Activated CD4-positive, alpha-beta T cell treated with anti-CD3 and anti-CD28 coated beads, Interleukin-2, amount 50 U/mL, for 16 hours (primary cell): Measurements from ENCODE around the gene MYBL2.

Experiments
- DNase-seq: peaks from one replicate; pipeline ENCODE4 v3.0.0-alpha.2; 2020

The MYBL2 gene

DNA sequence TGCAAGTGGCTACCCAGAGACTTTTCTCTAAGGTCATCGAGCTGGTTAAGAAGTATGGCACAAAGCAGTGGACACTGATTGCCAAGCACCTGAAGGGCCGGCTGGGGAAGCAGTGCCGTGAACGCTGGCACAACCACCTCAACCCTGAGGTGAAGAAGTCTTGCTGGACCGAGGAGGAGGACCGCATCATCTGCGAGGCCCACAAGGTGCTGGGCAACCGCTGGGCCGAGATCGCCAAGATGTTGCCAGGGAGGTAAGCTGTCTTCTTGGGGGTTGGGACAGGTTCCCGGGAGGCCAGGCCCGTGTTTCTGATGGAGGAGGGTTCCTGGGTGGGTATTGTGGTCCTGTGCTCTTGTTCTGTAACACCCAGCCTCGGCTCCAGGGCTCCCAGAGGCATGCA is 19.9 kb downstream of the MYBL2 start:
- DNase-seq = no peak

DNA sequence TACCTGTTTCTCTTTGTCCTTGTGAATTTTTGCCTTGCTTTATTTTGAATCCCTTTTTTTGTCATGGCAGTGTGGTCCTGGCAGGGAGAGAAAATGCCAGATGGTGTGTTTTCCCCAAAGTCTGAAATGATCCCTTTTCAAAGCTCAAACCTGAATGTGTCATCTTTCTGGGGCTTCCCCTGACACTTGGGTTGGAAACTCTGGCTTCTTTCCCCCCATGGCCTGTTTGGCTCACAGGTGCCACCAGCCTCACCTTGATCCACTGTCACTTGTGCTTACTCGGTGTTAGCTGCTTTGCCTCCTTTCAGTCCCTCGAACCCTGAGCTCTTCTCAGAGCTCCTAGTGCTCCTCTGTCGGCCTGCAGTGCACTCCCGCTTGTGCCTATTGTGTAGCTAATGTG is 22.3 kb downstream of the MYBL2 start:
- no peak for DNase-seq

DNA sequence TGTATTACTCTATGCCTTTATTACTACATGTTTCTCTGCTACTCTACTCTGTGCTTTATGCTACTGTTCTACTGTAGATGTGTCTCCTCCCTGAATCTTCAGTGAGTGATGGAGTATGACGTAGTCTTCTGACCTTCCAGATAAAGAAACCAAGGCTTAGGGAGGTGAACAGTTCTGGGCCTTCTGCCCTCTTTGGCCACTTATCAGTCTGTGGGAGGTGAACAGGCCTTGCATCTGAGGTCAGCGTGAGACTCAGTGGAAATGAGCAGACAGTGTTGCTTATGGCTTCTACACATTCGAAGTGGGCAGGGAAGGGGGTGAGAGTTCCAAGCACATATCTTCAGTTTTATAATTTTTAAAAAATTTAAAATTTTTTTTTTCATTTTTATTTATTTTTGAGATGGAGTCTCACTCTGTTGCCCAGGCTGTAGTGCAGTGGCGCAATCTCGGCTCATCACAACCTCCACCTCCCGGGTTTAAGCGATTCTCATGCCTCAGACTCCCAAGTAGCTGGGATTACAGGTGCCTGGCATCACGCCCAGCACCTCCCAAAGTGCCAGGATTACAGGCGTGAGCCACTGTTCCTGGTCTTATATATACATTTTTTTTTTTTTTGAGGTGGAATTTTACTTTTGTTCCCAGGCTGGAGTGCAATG is 24.2 kb downstream of the MYBL2 start:
- DNase-seq = no peak

DNA sequence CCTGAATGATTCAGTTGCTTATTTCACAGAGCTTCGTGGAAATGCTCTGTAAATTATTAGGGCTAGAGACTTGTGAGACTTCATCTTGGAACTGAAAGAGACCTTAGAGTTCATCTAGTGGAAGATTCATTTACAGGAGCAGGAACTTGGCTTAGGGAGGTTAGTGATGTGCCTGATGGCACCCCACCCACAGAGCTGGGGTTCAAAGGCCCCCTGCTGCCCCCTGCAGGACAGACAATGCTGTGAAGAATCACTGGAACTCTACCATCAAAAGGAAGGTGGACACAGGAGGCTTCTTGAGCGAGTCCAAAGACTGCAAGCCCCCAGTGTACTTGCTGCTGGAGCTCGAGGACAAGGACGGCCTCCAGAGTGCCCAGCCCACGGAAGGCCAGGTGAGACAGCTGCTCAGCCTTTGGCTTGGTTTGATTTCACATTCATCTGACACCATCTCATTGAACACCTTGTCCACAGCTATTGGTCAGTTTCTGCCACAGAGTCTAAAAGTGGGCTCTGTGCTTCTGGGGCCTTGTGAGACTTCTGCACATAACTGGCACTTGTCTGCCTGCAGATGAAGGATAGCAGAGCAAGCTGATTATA is 25.1 kb downstream of the MYBL2 start:
- peak; percentile 52 for DNase-seq

DNA sequence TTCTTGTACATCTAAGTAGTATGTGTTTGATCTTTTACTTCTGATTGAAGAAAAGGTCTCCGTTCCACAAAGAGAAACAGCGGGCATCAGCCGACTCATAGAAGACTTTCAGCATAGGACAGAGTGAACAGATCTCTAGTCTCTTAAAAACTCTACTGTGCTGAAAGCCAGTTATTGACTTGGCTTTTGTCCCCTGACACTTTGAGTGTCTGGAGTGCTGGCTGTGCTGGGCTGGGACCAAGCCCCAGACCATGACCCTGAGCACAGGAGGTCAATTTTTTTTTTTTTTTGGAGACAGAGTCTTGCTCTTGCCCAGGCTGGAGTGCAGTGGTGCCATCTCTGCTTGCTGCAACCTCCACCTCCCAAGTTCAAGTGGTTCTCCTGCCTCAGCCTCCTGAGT is 27.8 kb downstream of the MYBL2 start:
- DNase-seq = no peak

DNA sequence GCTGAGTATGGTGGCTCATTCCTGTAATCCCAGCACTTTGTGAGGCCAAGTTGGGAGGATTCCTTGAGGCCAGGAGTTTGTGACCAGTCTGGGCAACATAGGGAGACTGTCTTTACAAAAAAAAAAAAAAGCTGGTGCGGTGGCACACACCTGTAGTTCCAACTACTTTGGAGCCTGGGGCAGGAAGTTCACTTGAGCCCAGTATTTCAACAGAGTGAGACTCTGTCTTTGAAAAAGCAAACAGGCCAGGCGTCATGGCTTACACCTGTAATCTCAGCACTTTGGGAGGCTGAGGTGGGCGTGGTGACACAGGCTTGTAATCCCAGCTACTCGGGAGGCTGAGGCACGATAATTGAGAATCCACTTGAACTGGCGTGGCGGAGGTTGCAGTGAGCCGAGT is 28.7 kb downstream of the MYBL2 start:
- DNase-seq = no peak

DNA sequence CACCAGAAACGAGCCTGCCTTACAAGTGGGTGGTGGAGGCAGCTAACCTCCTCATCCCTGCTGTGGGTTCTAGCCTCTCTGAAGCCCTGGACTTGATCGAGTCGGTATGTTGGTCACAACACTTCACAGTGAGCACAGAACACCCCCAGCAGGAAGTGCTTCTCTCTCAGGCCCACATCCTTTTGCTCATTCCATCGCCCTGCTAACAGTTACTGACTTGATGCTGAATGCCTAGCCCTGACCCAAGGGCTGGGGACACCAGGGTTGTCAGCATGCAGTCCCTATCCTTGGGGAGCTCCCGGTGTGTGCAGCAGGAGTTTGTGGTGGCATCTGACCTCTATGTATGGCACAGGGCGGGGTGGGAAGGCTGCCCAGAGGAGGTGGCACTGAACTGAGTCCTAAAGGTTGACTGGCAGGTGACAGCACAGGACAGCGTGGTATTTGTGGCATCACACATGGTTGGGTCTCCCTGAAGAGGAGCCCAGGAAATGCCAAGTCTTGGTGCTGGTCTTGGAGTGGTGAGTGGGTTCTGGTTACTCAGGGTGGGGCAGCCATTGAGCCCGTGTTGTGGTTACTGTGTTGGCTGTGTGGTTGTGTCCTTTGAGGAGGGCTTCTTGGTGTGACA is 33.1 kb downstream of the MYBL2 start:
- no peak for DNase-seq

DNA sequence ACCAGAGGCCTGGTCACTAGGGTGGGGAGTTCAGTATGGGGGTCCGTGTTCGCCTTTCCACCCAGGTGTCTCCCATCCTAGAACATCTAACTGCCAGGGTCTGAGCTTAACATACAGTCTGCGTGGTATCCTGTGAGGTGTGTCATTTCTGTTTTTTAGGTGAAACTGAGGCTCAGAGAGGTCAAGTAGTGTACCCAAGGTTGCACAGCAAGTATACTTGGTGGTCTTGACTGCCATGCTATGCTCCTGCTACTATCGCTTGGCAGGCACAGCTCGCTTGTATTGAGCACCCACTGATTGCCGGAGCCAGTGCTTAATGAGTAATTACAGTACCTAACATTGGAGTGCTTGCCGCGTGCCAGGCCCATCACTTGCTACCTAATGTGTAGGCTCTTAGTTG is 33.7 kb downstream of the MYBL2 start:
- no peak for DNase-seq

DNA sequence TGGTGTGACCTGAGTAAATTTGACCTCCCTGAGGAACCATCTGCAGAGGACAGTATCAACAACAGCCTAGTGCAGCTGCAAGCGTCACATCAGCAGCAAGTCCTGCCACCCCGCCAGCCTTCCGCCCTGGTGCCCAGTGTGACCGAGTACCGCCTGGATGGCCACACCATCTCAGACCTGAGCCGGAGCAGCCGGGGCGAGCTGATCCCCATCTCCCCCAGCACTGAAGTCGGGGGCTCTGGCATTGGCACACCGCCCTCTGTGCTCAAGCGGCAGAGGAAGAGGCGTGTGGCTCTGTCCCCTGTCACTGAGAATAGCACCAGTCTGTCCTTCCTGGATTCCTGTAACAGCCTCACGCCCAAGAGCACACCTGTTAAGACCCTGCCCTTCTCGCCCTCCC is 35.6 kb downstream of the MYBL2 start:
- DNase-seq = no peak

DNA sequence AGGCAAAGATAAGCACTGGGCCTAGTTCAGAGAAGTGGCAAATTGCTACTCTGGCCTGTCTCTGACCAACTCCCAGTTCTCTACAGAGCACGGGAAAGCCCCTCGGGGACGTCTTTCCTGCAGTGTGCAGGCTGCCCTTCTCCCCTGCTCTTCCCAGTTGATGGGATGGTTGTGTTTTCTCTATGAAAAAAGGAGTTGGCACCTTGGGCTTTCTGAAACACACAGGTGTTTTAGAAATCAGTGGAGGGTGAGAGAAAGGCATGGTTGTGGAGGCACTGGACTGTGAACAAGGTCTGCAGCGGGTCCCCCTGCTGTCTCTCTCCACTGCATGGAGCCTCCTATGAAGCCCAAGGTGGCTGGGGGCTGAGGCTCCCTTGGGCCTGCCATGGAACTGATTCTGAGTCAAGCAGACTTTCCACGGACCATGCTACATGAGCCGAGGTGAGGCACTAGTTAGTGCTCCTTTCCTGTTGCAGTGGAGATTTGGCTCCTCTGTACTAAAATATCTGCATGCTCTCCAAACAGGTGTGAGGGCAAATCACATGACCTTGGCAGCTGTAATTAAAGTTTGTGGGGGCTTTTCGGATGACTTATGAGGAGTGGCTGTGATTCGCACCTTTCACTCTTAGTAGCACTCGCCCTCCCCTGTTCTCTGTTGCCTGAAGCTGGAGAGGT is 43.6 kb downstream of the MYBL2 start:
- no peak for DNase-seq

DNA sequence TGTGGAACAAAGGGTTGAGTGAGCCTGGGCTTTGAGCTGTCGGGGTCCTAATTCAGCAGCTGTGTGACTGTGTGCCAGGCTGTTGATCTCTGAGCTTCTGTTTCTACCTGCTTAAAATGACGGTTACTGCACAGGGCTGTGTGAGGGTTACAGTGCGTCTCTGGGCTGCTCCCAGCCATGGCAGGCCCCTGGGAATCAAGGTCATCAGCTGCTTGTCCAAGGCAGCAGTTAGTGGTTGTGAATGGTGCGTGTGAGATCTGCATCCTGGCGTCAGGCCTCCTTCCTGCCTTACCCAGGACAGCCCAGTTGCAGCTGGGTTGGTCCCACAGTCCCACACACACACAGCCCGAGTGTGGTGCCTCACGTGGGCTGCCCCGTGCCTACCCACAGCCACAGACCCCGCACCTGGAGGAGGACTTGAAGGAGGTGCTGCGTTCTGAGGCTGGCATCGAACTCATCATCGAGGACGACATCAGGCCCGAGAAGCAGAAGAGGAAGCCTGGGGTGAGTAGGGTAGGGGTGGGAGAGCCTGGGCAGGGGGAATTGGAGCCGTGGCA is 44.3 kb downstream of the MYBL2 start:
- no peak for DNase-seq

DNA sequence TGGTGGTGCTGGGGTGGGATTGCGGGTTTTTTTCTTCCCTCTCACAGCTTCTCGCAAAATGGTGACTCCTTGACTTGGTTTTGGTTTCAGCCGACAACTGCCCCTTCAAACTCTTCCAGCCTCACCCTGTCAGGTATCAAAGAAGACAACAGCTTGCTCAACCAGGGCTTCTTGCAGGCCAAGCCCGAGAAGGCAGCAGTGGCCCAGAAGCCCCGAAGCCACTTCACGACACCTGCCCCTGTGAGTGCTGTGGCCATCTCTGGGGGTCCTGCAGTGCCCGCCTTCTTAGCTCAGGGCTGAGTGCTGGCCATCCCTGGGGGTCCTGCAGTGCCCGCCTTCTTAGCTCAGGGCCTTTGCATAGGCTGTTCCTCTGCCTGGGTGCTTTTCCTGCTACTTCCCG is 48.1 kb downstream of the MYBL2 start:
- no peak for DNase-seq

DNA sequence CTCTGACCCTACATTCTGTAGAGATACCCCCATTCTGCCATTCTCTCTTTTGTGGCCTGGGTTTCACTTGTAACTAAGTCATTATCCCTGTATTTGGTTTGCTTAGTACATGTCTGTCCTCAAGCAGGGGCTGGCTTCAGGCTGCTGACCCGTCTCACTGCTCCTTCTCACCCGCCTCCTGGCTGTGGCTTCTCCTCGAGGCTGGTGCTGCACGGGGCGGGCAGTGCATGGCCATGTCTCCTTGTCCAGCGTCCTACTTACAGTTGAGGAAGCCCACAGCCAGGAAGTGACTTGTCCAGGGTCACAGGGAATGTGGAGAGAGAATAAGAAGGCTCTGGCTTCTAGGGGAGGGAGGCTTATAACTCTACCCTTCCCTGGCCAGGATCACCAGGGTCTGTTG is 48.6 kb downstream of the MYBL2 start:
- no peak for DNase-seq

DNA sequence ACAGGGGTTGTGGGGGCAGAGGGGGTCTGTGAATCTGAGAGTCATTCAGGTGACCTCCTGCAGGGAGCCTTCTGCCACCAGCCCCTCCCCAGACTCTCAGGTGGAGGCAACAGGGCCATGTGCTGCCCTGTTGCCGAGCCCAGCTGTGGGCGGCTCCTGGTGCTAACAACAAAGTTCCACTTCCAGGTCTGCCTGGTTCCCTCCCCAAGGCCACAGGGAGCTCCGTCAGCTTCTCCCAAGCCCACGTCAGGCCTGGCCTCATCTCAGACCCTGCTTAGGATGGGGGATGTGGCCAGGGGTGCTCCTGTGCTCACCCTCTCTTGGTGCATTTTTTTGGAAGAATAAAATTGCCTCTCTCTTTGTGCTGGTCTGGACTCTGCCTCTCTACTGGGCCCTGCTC is 49.2 kb downstream of the MYBL2 start:
- no peak for DNase-seq

DNA sequence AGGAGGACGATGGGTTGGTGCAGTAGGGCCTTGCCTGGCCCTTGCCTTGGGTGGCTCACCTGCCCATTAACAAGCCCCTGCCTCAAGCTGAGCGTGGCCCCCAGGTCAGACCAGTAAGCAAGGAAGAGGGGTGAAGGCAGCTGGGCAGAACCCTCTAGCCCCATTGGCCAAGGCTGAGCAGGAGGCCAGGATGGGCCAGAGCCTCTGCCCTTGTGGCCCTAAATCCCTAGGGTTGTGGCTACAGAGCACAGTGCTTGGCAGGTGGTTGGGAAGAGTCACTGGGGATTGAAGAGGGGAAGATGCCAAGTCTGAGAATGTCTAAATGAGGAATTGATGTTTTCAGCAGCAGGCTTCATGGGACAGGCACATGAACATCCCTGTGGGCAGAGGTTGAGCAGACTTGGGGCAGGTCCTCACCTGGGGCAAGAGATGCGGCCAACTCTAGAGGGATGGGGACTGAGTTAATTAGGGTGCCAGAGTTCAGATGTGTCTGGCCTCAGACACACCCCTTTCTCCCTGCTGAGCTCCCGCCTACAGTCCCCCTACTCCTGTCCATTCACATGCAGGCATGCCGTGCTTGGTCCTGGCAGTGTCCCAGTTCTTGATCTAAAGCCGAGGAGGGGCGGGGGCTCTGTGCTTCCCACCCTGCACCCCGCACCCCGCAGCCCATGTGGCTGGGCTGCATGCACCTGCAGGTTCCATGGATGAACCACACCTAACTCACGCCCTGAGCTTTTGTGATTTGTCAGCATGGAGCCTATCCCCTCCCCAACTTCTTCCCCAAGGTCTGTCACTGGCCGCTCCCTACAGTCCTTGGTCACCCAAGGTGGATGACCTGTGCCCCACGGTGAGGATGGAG is 50.1 kb downstream of the MYBL2 start:
- no peak for DNase-seq

DNA sequence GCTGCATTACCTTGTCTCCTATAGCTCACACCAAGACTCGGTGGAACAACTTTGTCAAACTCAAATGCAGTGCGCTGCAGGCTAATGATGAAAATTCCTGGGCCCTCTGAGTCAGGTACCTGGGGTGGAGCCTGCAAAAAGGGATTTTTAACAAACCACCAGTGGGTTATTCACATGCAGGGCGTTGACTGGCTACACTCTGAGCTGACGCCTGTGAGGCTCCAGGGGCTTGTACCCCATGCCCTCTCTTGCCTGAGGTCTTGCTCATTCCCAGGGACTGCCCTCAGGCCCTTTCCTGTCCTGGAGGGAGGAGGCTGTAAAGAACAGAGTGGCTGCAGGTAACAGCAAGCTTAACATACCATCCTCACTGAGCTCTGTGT is 50.7 kb downstream of the MYBL2 start:
- DNase-seq = no peak

DNA sequence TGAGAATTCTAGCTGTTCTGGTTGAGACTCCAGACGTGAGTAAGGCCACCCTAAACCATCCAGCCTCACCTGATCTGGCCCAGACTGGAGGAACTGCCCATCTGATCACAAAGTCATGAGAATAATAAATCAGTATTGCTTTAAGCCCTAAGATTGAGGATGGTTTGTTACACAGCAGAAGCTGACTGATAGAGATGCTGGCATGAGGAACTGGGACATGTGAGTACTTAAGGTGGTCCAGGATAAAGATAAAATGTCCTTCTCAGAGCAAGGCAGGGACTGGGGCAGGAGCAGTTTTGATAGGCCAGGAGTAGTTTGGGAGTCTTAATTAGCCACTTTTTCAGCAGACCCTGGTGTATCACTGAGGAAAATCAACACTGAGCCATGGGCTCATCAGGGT is 53.1 kb downstream of the MYBL2 start:
- no peak for DNase-seq

DNA sequence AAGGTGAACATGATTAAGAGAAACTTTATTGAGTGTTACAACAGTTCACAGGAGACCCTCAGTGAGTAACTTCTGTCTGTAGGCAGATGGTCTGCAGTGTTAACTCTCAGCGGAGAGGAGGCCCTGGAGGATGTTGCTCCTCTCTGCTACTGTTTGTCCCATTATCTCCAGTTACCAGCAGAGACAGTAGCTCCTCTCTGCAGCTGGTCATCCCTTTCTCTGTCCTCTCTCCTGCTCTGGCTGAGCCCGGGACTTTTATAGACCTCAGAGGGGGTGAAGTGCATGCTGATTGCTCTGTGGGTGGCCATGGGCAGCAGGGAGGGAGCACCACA is 54.1 kb downstream of the MYBL2 start:
- DNase-seq = no peak

DNA sequence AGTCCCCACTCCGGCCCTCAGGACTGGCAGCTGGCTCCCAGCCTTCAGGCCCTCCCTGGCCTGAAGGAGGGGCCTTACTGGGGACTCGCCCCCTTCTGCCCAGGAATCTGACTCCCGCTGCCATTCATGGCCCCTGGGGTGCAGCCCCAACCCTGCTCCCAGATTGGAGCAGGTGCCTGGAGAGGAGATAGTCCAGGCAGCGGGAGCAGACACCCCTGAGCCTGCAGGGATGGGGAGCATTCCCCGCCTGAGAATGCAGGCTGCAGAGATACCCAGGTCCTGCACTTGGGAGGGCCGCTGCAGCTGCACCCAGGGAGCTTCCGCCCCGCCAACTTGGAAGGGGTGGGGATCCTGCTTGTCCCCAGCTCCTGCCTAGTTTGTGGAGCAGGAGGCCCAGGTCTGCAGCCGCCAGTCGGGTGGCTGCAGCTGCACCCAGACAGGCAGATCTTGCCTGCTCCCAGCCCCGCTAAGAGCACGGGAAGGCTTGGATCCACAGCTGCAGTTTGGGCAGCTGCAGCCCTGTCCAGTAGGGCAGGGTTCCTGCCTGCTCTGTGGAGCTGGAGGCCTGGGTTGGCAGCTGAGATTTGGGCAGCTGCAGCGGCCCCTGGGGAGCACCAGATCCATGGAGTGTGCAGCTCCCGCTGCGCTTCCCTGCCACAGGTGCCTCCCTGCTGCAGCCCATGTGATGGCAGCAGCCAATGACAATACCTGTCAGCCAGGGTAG is 54.7 kb downstream of the MYBL2 start:
- no peak for DNase-seq

DNA sequence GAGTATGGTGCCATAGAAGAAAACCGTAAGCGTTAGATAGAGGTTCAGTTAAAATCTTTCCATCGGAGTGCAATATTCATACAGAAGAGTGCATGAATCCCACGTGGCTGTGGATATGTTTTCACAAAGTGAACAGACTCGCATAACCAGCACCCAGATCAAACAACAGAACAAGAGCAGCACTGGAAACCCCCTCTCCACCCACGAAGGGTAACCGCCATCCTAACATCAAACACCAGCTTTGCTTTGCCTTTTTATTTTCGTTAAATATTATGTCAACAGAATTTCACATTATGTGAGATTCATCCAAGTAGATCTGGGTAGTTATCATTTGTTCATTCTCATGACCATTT is 55.2 kb downstream of the MYBL2 start:
- DNase-seq = peak; percentile 23

DNA sequence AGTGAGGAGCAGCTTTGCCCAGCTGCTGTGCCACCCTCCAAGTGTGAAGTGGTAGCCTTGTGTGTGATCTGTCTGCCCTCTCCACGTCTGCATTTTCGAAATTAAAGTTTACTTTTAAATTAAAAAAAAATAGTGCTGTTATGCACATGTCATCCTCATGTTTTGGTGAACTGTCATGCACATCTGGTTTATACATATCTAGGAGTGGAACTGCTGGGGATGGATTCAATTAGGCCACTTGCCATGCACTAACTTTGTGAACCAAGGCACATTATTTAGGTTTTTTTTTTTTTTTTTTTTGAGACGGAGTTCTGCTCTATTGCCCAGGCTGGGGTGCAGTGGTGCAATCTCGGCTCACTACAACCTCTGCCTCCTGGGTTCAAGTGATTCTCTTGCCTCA is 56.3 kb downstream of the MYBL2 start:
- DNase-seq = no peak

DNA sequence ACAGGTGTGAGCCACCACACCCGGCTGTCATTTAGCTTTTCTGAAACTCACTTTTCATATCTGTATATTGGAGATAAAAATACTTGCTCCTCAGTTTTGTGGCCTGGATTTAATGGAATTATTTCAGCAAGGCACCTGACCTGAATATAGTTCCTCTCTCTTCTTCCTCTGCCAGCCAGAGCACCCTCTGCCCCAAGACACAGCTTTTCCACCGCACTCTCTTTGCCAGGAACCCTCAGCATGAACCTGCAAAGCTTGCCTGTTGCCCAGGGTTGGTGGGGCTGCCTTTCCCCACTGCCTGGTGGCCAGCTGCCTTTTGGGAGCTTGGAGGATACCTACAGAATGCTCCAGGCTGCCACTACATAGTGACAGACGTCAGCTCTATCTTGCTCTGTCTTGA is 56.8 kb downstream of the MYBL2 start:
- DNase-seq = no peak

DNA sequence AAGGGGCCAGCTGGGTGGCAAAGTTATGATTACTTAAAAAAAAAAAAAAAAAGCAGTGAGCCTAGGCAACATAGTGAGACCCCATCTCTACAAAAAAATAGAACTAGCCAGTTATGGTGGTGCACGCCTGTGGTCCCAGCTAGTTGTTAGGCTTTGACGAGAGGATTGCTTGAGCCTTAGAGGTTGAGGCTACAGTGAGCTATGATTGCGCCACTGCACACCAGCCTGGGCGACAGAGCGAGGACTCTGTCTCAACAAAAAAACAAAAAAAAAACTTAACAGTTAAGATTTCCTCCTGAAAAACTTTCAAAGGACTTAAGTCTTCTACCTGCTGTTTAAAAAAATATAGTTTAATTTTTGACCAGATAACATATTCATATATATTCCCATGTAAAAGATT is 57.5 kb downstream of the MYBL2 start:
- no peak for DNase-seq
